Measurements from ENCODE around the gene NSUN7. TPM values are rescaled to one million over a fixed set of nuclear protein-coding genes. Genes with fewer than 3 reads are reported as not detected.

Gene NSUN7
- total and polyA plus RNA-seq, 2 of the 13 experiments (the other 11 are each of a cell fraction or from before 2014, with no cell fraction given), result 0.05 TPM; not detected in 1

DNA sequence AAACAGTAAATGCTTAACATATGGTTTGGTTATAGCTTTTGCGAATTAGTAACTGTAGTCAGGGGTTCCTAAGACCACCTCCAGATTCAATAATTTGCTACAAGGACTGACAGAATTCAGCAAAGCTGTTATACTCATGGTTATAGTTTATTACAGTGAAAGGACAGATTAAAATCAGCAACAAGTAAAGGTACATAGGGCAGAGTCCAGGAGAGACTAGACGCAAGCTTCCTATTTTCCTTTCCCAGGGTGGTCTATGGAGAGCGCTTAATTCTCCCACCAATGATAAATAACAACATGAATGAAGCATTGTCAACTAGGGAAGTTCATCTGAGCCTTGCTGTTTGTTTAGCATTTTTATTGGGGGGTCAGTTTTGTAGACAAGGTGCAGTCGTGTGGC is 5.9 kb downstream of the NSUN7 start:
- Histone ChIP-seq H3K27me3 (ENCODE audit: control insufficient read depth in 1 of 2, insufficient read depth in 2 of 2, low read length in 2 of 2) (no peaks in the 10 kb centered on the region), H2AFZ (ENCODE audit: low read length) (peak overlapping the region; percentile 8), H4K20me1 (ENCODE audit: insufficient read depth, low read length) (no peaks in the 10 kb centered on the region), H3K4me3 (replicated peaks in 1 of 3; ENCODE audit: insufficient read depth in 1 of 3, low read depth in 2 of 3, low read length in 3 of 3) (no peak overlapping the region), H3K36me3 (replicated peaks in 1 of 2; ENCODE audit: control insufficient read depth in 1 of 2, insufficient read depth in 2 of 2, low read length in 2 of 2) (no peaks in the 10 kb centered on the region), H3K79me2 (ENCODE audit: insufficient read depth, low read length) (no peaks in the 10 kb centered on the region), H3K27ac (ENCODE audit: extremely low read length, insufficient read depth, low read length) (no peak overlapping the region), H3K4me2 (ENCODE audit: low read depth, low read length) (peak overlapping the region; percentile 32; the same call in 1 of the 2 replicates), H3K9ac (ENCODE audit: insufficient read depth, low read depth, low read length) (no peak overlapping the region), H3K9me3 (ENCODE audit: low read length) (no peaks in the 10 kb centered on the region), H3K4me1 (ENCODE audit: insufficient read depth, low read length) (peaks cover 9% of the 10 kb centered on the region)
- in situ Hi-C loops (cut with HindIII; ENCODE audit: extremely low pct_ligation_motif_present, low pct_unique_long_range_greater_than_20kb), result no loop called here
- ATAC-seq (peak; percentile 47; the same call in 1 of the 3 replicates), FAIRE-seq (no peak), DNase-seq (ENCODE audit: low spot score) (peak; percentile 1)
- ChIA-PET CTCF (ENCODE audit: low intra/inter-chr PET ratio, low total read pairs) (no interaction called here), POLR2A (interaction anchor here (0.5 kb wide), 1 partner anchor 10 kb away, joined by 3 read pairs; no protein-coding TSS in a partner anchor)
- intact Hi-C loops (cut with micrococcal nuclease; ENCODE audit: unreplicated experiment), result no loop called here
- no TSS peak for BruUV-seq (replicated peaks)
- TF ChIP-seq EP300 (IDR thresholded peaks at IDR 0.05; ENCODE audit: low read depth in 2 of 2, low read length in 2 of 2) (no peak), EP300 (CRISPR knock-in tag; IDR thresholded peaks at IDR 0.05; ENCODE audit: borderline replicate concordance) (no peak), SNRNP70 (IDR thresholded peaks at IDR 0.05; ENCODE audit: low read depth, low read length) (no peak), ZNF782 (CRISPR knock-in tag; IDR thresholded peaks at IDR 0.05; ENCODE audit: borderline replicate concordance) (no peak), ZNF331 (CRISPR knock-in tag; IDR thresholded peaks at IDR 0.05) (no peak), ZNF468 (CRISPR knock-in tag; IDR thresholded peaks at IDR 0.05) (no peak), ZBTB42 (CRISPR knock-in tag; IDR thresholded peaks at IDR 0.05) (no peak), RELA (CRISPR knock-in tag; IDR thresholded peaks at IDR 0.05) (no peak), RARA (CRISPR knock-in tag; IDR thresholded peaks at IDR 0.05) (no peak), ZNF564 (CRISPR knock-in tag; IDR thresholded peaks at IDR 0.05) (no peak), ZNF224 (CRISPR knock-in tag; IDR thresholded peaks at IDR 0.05) (no peak)
- TF ChIP-seq, protein P1, sequence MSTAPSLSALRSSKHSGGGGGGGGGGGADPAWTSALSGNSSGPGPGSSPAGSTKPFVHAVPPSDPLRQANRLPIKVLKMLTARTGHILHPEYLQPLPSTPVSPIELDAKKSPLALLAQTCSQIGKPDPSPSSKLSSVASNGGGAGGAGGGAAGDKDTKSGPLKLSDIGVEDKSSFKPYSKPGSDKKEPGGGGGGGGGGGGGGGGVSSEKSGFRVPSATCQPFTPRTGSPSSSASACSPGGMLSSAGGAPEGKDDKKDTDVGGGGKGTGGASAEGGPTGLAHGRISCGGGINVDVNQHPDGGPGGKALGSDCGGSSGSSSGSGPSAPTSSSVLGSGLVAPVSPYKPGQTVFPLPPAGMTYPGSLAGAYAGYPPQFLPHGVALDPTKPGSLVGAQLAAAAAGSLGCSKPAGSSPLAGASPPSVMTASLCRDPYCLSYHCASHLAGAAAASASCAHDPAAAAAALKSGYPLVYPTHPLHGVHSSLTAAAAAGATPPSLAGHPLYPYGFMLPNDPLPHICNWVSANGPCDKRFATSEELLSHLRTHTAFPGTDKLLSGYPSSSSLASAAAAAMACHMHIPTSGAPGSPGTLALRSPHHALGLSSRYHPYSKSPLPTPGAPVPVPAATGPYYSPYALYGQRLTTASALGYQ (CRISPR knock-in tag; IDR thresholded peaks at IDR 0.05), result no peak
- TF ChIP-seq, protein P2, sequence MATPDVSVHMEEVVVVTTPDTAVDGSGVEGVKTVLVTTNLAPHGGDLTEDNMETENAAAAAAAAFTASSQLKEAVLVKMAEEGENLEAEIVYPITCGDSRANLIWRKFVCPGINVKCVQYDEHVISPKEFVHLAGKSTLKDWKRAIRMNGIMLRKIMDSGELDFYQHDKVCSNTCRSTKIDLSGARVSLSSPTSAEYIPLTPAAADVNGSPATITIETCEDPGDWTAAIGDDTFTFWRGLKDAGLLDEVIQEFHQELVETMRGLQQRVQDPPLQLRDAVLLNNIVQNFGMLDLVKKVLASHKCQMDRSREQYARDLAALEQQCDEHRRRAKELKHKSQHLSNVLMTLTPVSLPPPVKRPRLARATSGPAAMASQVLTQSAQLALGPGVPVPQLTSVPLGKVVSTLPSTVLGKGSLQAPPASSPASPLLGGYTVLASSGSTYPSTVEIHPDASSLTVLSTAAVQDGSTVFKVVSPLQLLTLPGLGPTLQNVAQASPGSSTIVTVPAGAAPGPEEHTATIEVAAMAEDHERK (CRISPR knock-in tag; IDR thresholded peaks at IDR 0.05; ENCODE audit: low read depth), result no peak
- WGBS (ENCODE audit: low lambda C conversion rate), result 23% methylated on average over 4 of the region's 4 CpGs

Measured in HepG2 (cell line).